Esophagus muscularis mucosa (tissue), 3 donors: ENCODE results near the gene VILL.

Experiments used
- CTCF ChIP-seq, 3 experiments: fragments of 200-600 bp in 2 of 3; fragments of 450-650 bp in 1 of 3; sonication (generic) in 2 of 3; IDR thresholded peaks; one replicate each; pipeline ENCODE4 v1.5.1; 2017 to 2019; ENCODE audit warnings: antibody characterized with exemption in 3 of 3, mild to moderate bottlenecking in 2 of 3, moderate library complexity in 1 of 3
- EP300 ChIP-seq: sonication (generic); formaldehyde crosslinking; IDR thresholded peaks from one replicate; pipeline ENCODE4 v1.6.1; 2017; ENCODE audit warnings: antibody characterized with exemption

GRCh38 chr3:38007754-38008090 lies 17.1 kb downstream of the VILL start:
- TF ChIP-seq CTCF (IDR thresholded peaks at IDR 0.05): no peak
- TF ChIP-seq EP300: no peak
